CD4-positive, alpha-beta memory T cell (primary cell): ENCODE measurements around the gene BSCL2. TPM values are rescaled to one million over a fixed set of nuclear protein-coding genes. Genes with fewer than 3 reads are reported as not detected.
"Not testable (repeated sequence)": the region's sequence is repeated elsewhere in the genome, so short reads cannot be mapped to it uniquely, and the experiment has no call there.

Source experiments
- CTCF ChIA-PET: fragments of 350-600 bp; sonication (Branson Sonifier 250); formaldehyde crosslinking; loops from one replicate; lab custom pipeline; 2021; ENCODE audit warnings: inconsistent platforms; ENCODE audit not compliant: partially characterized antibody; lab: Charles Lee
- POLR2A ChIA-PET: fragments of 350-600 bp; sonication (Branson Sonifier 250); formaldehyde crosslinking; loops from one replicate; lab custom pipeline; 2021; ENCODE audit not compliant: partially characterized antibody; lab: Charles Lee
- DNase-seq, 5 donors: peaks; one replicate each; pipeline versions ENCODE4 v3.0.0 to v3.0.0-alpha.2; 2020 to 2022; ENCODE audit warnings: mixed read lengths in 1 of 5
- H3K27ac ChIP-seq: one replicate; pipeline ENCODE4 v1.7.0; 2013; ENCODE audit warnings: low read depth, low read length
- H3K27me3 ChIP-seq: 2 replicates; pipeline ENCODE4 v1.7.0; 2013; ENCODE audit warnings: mild to moderate bottlenecking, low read length, moderate library complexity; ENCODE audit not compliant: insufficient read depth
- H3K36me3 ChIP-seq: 2 replicates; pipeline ENCODE4 v1.7.0; 2013; ENCODE audit warnings: mild to moderate bottlenecking, low read length, moderate library complexity; ENCODE audit not compliant: insufficient read depth
- H3K4me1 ChIP-seq: 2 replicates; pipeline ENCODE4 v1.7.0; 2013; ENCODE audit warnings: mild to moderate bottlenecking, low read length, moderate library complexity; ENCODE audit not compliant: insufficient read depth
- H3K4me3 ChIP-seq, 2 donors: one replicate each; pipeline ENCODE4 v1.7.0; 2013; ENCODE audit warnings: low read length in 2 of 2, mild to moderate bottlenecking in 1 of 2
- H3K9me3 ChIP-seq, 2 donors: one replicate each; pipeline ENCODE4 v1.7.0; 2013; ENCODE audit warnings: low read length in 2 of 2, control low read depth in 1 of 2; ENCODE audit not compliant: control insufficient read depth in 1 of 2
- H3K27ac Mint-ChIP-seq, 7 donors: one replicate each; pipeline ENCODE4 v1.8.0; 2020 to 2021; ENCODE audit warnings: mixed read lengths in 7 of 7, mild to moderate bottlenecking in 6 of 7, inconsistent platforms in 3 of 7, moderate library complexity in 3 of 7
- H3K27me3 Mint-ChIP-seq, 2 donors: one replicate each; pipeline ENCODE4 v1.8.0; 2020 to 2021; ENCODE audit warnings: mixed read lengths in 2 of 2
- H3K36me3 Mint-ChIP-seq, 2 donors: one replicate each; pipeline ENCODE4 v1.8.0; 2020 to 2021; ENCODE audit warnings: mixed read lengths in 2 of 2, inconsistent platforms in 1 of 2, mild to moderate bottlenecking in 1 of 2
- H3K4me1 Mint-ChIP-seq, 4 donors: one replicate each; pipeline ENCODE4 v1.8.0; 2020 to 2021; ENCODE audit warnings: mixed read lengths in 4 of 4, mild to moderate bottlenecking in 1 of 4
- H3K4me3 Mint-ChIP-seq, 8 donors: one replicate each; pipeline ENCODE4 v1.8.0; 2020 to 2021; ENCODE audit warnings: mixed read lengths in 8 of 8, mild to moderate bottlenecking in 7 of 8, moderate library complexity in 6 of 8, inconsistent platforms in 3 of 8
- H3K9me3 Mint-ChIP-seq, 8 donors: one replicate each; pipeline ENCODE4 v1.8.0; 2020 to 2021; ENCODE audit warnings: mixed read lengths in 8 of 8, mild to moderate bottlenecking in 5 of 8, inconsistent platforms in 3 of 8, moderate library complexity in 1 of 8
- intact Hi-C: fragments of 100-400 bp; cut with micrococcal nuclease; formaldehyde crosslinking; loops from one replicate; pipeline ENCODE4 v1.15.1; 2023
- polyA plus RNA-seq, 2 donors: library from polyadenylated mRNA; unstranded; fragments of 300-500 nt; fragmentation: Illumina TruSeq; gene quantifications; one replicate each; pipeline ENCODE4 v1.2.3, GENCODE V29; 2021
- total RNA-seq, 2 experiments: library from RNA; stranded (reverse); gene quantifications; one replicate each; pipeline ENCODE4 v1.2.3, GENCODE V29; 2021

The BSCL2 gene
- total and polyA plus RNA-seq, 4 experiments from 2014 or later, result 34.5 to 51.7 (median 42.8) TPM

GRCh38 chr11:62706850-62707247 lies 375 bp downstream of the BSCL2 start:
- no peaks in the 10 kb centered on the region for H3K9me3 ChIP-seq
- intact Hi-C loops, result no loop called here
- H3K4me1 Mint-ChIP-seq, result peaks cover 21 to 51% (median 36%) of the 10 kb centered on the region in 4 donors
- H3K9me3 Mint-ChIP-seq, result no peaks in the 10 kb centered on the region
- ChIA-PET POLR2A (interaction anchor here (0.7 to 14.3 kb wide), 29 partner anchors 10 to 1564 kb away, joined by 3 to 283 read pairs (median 6); partner anchors contain the start of genes AHNAK, B3GAT3, C11orf98 and CSKMT), CTCF (interaction anchor here (1.0 to 1.9 kb wide), 5 partner anchors 11 to 80 kb away, joined by 3 to 11 read pairs (median 5); no protein-coding TSS in a partner anchor)
- peaks cover 5% of the 10 kb centered on the region for H3K36me3 ChIP-seq
- peak overlapping the region; percentile 78 for H3K27ac ChIP-seq
- H3K4me1 ChIP-seq, result peaks cover 50% of the 10 kb centered on the region
- peaks cover 3 to 24% of the 10 kb centered on the region in 2 donors for H3K36me3 Mint-ChIP-seq
- H3K27me3 Mint-ChIP-seq, result no peaks in the 10 kb centered on the region
- H3K4me3 Mint-ChIP-seq, result peak overlapping the region; percentile 69 to 95 (median 87)
- no peak for DNase-seq
- no peaks in the 10 kb centered on the region for H3K27me3 ChIP-seq
- H3K4me3 ChIP-seq, result peak overlapping the region; percentile 49 to 86
- H3K27ac Mint-ChIP-seq, result peak overlapping the region; percentile 77 to 98 (median 84)

- ChIA-PET CTCF (interaction anchor here (0.9 to 1.9 kb wide), 8 partner anchors 10 to 112 kb away, joined by 3 to 11 read pairs (median 4); no protein-coding TSS in a partner anchor), POLR2A (interaction anchor here (0.6 to 14.3 kb wide), 33 partner anchors 10 to 1565 kb away, joined by 3 to 283 read pairs (median 6); partner anchors contain the start of genes AHNAK, B3GAT3, C11orf98 and CSKMT)
- H3K36me3 Mint-ChIP-seq, result peaks cover 4 to 21% of the 10 kb centered on the region in 2 donors
- H3K27ac ChIP-seq, result peak overlapping the region; percentile 78
- H3K4me3 ChIP-seq, result peak overlapping the region; percentile 69 to 86
- H3K4me3 Mint-ChIP-seq, result peak overlapping the region; percentile 86 to 95 (median 89)
- H3K27me3 Mint-ChIP-seq, result no peaks in the 10 kb centered on the region
- H3K27me3 ChIP-seq, result no peaks in the 10 kb centered on the region
- peaks cover 50% of the 10 kb centered on the region for H3K4me1 ChIP-seq
- intact Hi-C loops, result no loop called here
- peaks cover 21 to 51% (median 36%) of the 10 kb centered on the region in 4 donors for H3K4me1 Mint-ChIP-seq
- DNase-seq, result peak; percentile 90 to 95 (median 91)
- H3K9me3 Mint-ChIP-seq, result no peaks in the 10 kb centered on the region
- peak overlapping the region; percentile 91 to 98 (median 94) for H3K27ac Mint-ChIP-seq
- no peaks in the 10 kb centered on the region for H3K9me3 ChIP-seq
- H3K36me3 ChIP-seq, result no peaks in the 10 kb centered on the region
Measured at GRCh38 chr11:62705880-62706849, 1.1 kb downstream of the BSCL2 start.

GRCh38 chr11:62705413-62705812 lies 1.8 kb downstream of the BSCL2 start:
- no peak for DNase-seq
- Mint-ChIP-seq H3K36me3 (peaks cover 6 to 20% of the 10 kb centered on the region in 2 donors), H3K9me3 (no peaks in the 10 kb centered on the region), H3K4me3 (peak overlapping the region; percentile 86 to 95 (median 89)), H3K4me1 (peaks cover 21 to 48% (median 36%) of the 10 kb centered on the region in 4 donors), H3K27ac (peak overlapping the region; percentile 91 to 96 (median 94)), H3K27me3 (no peaks in the 10 kb centered on the region)
- peak overlapping the region; percentile 78 for H3K27ac ChIP-seq
- H3K27me3 ChIP-seq, result no peaks in the 10 kb centered on the region
- intact Hi-C loops, result no loop called here
- H3K4me3 ChIP-seq, result peak overlapping the region; percentile 69 to 86
- peaks cover 46% of the 10 kb centered on the region for H3K4me1 ChIP-seq
- ChIA-PET POLR2A (interaction anchor here (0.6 to 14.3 kb wide), 26 partner anchors 9 to 1566 kb away, joined by 3 to 283 read pairs (median 8); partner anchors contain the start of genes C11orf98, CSKMT, EEF1G and EML3), CTCF (interaction anchor here (0.9 to 1.9 kb wide), 6 partner anchors 9 to 111 kb away, joined by 3 to 11 read pairs (median 4); no protein-coding TSS in a partner anchor)
- no peaks in the 10 kb centered on the region for H3K36me3 ChIP-seq
- no peaks in the 10 kb centered on the region for H3K9me3 ChIP-seq

- H3K27ac Mint-ChIP-seq, result peak overlapping the region in 1 of 7 donors; percentile 31
- H3K4me3 Mint-ChIP-seq, POLR2A ChIA-PET, H3K27me3 Mint-ChIP-seq, H3K4me3 ChIP-seq, H3K9me3 ChIP-seq, H3K36me3 ChIP-seq, H3K27me3 ChIP-seq, H3K36me3 Mint-ChIP-seq, H3K9me3 Mint-ChIP-seq, H3K27ac ChIP-seq, intact Hi-C loops, DNase-seq: not testable (repeated sequence)
- CTCF ChIA-PET, result interaction anchor here (1.2 to 1.5 kb wide), 3 partner anchors 10 to 161 kb away, joined by 3 to 12 read pairs (median 3); partner anchors contain the start of genes C11orf98 and CSKMT
- H3K4me1 Mint-ChIP-seq, result peaks cover 14 to 34% (median 25%) of the 10 kb centered on the region in 4 donors
- H3K4me1 ChIP-seq, result peaks cover 36% of the 10 kb centered on the region
Measured at GRCh38 chr11:62703921-62704320, 3.3 kb downstream of the BSCL2 start.

- intact Hi-C loops, result no loop called here
- CTCF ChIA-PET, result interaction anchor here (0.7 to 1.5 kb wide), 6 partner anchors 21 to 308 kb away, joined by 3 to 6 read pairs (median 3); partner anchors contain the start of genes SLC3A2 and TUT1
Measured at GRCh38 chr11:62702246-62702645, 5.0 kb downstream of the BSCL2 start.

GRCh38 chr11:62694455-62695167 lies 12.6 kb downstream of the BSCL2 start:
- peak; percentile 73 to 80 (median 74) for DNase-seq
- H3K9me3 ChIP-seq, result no peaks in the 10 kb centered on the region
- intact Hi-C loops, result loop anchor here (1.0 to 5.0 kb wide), 4 partner anchors 16 to 312 kb away; partner anchors contain the start of gene UBXN1
- H3K4me3 Mint-ChIP-seq, result no peak overlapping the region
- H3K9me3 Mint-ChIP-seq, result no peaks in the 10 kb centered on the region
- H3K4me3 ChIP-seq, result no peak overlapping the region
- ChIA-PET POLR2A (interaction anchor here (0.7 to 2.9 kb wide), 8 partner anchors 15 to 134 kb away, joined by 3 to 20 read pairs (median 5); partner anchors contain the start of genes C11orf98, CSKMT, EEF1G and HNRNPUL2), CTCF (interaction anchor here (0.6 to 8.0 kb wide), 38 partner anchors 9 to 299 kb away, joined by 3 to 82 read pairs (median 4); partner anchors contain the start of genes C11orf98, CSKMT, EEF1G and INTS5)
- H3K36me3 Mint-ChIP-seq, result peaks cover 12% of the 10 kb centered on the region in 2 donors
- no peaks in the 10 kb centered on the region for H3K27me3 Mint-ChIP-seq
- peak overlapping the region in 4 of 7 donors; percentile 7 to 77 (median 56) for H3K27ac Mint-ChIP-seq
- H3K4me1 Mint-ChIP-seq, result peaks cover 5 to 7% (median 6%) of the 10 kb centered on the region in 4 donors
- no peaks in the 10 kb centered on the region for H3K27me3 ChIP-seq
- no peak overlapping the region for H3K27ac ChIP-seq
- no peaks in the 10 kb centered on the region for H3K36me3 ChIP-seq
- no peaks in the 10 kb centered on the region for H3K4me1 ChIP-seq

More at GRCh38 chr11:62702246-62702645, 5.0 kb downstream of the BSCL2 start:
- Mint-ChIP-seq H3K4me3 (no peak overlapping the region), H3K9me3 (no peaks in the 10 kb centered on the region), H3K27ac (peak overlapping the region in 1 of 7 donors; percentile 75), H3K36me3 (peaks cover 5 to 6% of the 10 kb centered on the region in 2 donors), H3K4me1 (peaks cover 10 to 20% (median 15%) of the 10 kb centered on the region in 4 donors), H3K27me3 (no peaks in the 10 kb centered on the region)
- POLR2A ChIA-PET, result interaction anchor here (1.6 to 1.9 kb wide), 2 partner anchors 31 to 37 kb away, joined by 4 to 8 read pairs; partner anchors contain the start of genes C11orf98, CSKMT, LBHD1 and UQCC3
- Histone ChIP-seq H3K9me3 (no peaks in the 10 kb centered on the region), H3K4me3 (no peak overlapping the region), H3K4me1 (peaks cover 19% of the 10 kb centered on the region), H3K27me3 (no peaks in the 10 kb centered on the region), H3K36me3 (no peaks in the 10 kb centered on the region), H3K27ac (no peak overlapping the region)
- DNase-seq, result no peak
